GM21367 (cell line): ENCODE results near the gene PHLDB1.

ENCODE experiments used
- ATAC-seq: cut with Tn5 transposase; IDR thresholded peaks from one replicate; pipeline ENCODE4 v1.9.1; 2021; ENCODE audit not compliant: unreplicated experiment

Gene PHLDB1

GRCh38 chr11:118621784-118622375 lies 14.5 kb downstream of the PHLDB1 start:
- no peak for ATAC-seq

- no peak for ATAC-seq
Observed at GRCh38 chr11:118622376-118623268, 15.2 kb downstream of the PHLDB1 start.

- ATAC-seq, result no peak
Observed at GRCh38 chr11:118623269-118623655, 15.8 kb downstream of the PHLDB1 start.

- no peak for ATAC-seq
Observed at GRCh38 chr11:118625036-118625690, 17.7 kb downstream of the PHLDB1 start.

- no peak for ATAC-seq
Observed at GRCh38 chr11:118625976-118626375, 18.6 kb downstream of the PHLDB1 start.

GRCh38 chr11:118627566-118627965 lies 20.2 kb downstream of the PHLDB1 start:
- no peak for ATAC-seq

GRCh38 chr11:118628031-118628430 lies 20.6 kb downstream of the PHLDB1 start:
- no peak for ATAC-seq

- ATAC-seq, result no peak
Observed at GRCh38 chr11:118628432-118628831, 21.0 kb downstream of the PHLDB1 start.

- ATAC-seq, result no peak
Observed at GRCh38 chr11:118628861-118629549, 21.6 kb downstream of the PHLDB1 start.

GRCh38 chr11:118629761-118630661 lies 22.6 kb downstream of the PHLDB1 start:
- no peak for ATAC-seq

GRCh38 chr11:118631142-118631909 lies 23.9 kb downstream of the PHLDB1 start:
- ATAC-seq, result no peak

- no peak for ATAC-seq
Observed at GRCh38 chr11:118632577-118633318, 25.3 kb downstream of the PHLDB1 start.

GRCh38 chr11:118633319-118633690 lies 25.9 kb downstream of the PHLDB1 start:
- no peak for ATAC-seq

GRCh38 chr11:118633979-118634378 lies 26.6 kb downstream of the PHLDB1 start:
- no peak for ATAC-seq

- ATAC-seq, result no peak
Observed at GRCh38 chr11:118634431-118635236, 27.2 kb downstream of the PHLDB1 start.

GRCh38 chr11:118635237-118635591 lies 27.8 kb downstream of the PHLDB1 start:
- no peak for ATAC-seq

GRCh38 chr11:118635642-118636041 lies 28.2 kb downstream of the PHLDB1 start:
- ATAC-seq, result no peak
